Germinal center (tissue), 1 donor: ENCODE results near the gene ERMARD.
A peak's percentile ranks its signal among the peaks of the same experiment; 100 is the strongest.

Source experiments
- DNase-seq: peaks from one replicate; pipeline ENCODE4 v3.0.0; 2012; ENCODE audit warnings: mixed read lengths, low spot score

The ERMARD gene

DNA sequence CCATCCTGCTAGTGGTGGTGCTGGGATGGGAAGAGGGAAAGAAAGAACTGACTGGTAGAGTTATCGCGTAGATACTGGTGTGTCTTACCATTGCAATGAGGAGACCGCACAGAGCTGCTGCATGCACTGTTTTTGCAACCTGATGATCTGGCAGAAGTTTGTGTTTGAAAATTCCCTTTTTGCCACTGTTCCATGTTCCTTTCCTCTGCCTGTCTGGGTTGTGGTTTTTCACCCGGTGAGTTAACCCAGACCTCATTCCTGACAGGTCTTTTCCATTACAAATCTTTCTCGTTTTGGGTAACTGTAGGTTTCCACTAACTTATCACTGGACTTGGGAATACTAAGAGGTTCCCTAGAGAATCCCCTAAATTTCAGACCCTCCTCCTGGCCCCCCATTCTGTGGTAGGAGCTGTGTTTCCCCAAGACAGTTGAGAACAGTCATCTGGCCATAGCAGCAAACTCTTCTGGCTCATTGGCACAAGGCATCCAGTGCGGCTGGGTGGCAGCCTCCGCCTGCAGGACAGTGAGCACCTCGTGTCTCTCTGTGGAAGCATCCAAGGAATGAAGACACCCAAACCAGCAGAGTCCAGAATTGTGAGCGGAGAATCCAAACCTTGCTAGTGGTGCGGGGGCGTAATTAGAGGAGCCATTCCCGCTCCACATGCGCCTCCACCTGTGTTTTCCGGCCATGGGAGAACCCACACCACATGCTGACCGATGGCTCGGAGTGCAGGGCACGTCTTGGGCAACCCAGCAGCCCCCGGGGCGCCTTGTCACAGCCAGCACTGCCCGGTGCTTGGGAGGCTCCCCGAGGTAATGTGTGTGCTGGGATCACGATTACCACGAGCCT is 32.8 kb downstream of the ERMARD start:
- no peak for DNase-seq

DNA sequence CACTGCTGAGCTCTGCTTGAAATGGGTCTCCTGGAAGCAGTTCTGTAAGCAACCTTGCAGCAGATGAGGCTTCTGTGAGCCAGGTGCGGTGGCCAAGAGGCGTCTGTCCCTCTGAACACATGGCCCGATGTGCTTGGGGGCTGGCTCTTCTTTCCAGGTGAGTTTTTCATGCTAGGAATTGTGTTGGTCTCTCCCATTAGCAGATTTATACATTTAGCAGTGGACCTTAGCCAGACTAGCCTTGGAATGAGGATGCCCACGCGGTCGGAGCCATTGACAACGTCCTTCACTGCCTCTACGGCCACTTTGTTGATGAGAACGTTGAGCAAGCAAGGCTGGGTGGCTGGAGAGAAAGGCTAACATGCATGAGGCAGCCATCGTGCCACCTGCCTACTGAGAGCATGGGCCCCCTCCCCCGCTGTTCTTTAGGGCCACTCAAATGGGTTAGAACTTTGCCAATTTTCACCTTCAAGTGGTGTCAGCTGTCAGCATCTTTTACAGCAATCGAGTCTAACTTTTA is 33.5 kb downstream of the ERMARD start:
- DNase-seq: no peak

DNA sequence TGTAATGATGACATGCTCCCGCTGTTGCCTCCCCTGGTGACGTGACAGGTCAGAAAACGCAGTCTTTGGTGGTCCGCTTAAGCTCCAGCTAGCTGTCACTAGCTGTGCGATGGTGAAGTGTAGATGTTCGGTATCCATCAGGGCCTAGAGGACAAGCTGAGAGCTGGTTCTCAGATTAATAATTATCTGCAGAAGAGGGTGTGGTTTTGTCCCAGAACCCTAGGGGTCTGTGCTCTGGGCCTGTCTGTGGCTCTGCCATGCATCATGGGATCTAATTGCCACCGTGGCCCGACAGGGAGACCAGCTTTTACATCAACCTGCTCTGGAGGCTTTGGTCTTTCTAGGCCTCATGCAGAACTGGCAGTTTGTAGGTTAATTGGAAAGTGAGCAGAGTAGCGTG is 34.1 kb downstream of the ERMARD start:
- no peak for DNase-seq

DNA sequence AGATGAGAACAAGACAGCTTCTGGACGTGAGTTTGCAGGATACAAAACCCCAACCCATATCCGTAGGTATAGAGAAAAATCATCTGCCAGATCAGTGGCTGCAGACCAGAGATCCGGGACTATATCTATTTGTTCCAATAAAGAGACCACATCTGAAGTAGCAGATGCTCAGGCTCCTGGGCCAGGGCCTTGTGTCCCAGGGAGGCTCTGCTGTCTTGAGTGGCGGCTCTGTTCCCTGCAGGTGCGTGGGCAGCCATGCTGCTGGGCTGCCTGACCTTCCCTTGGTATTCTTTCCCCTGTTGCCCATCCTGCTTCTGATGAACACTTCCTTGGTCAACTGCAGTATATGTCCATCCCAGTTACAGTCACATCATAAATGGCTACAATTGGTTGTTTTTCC is 34.9 kb downstream of the ERMARD start:
- DNase-seq: no peak

DNA sequence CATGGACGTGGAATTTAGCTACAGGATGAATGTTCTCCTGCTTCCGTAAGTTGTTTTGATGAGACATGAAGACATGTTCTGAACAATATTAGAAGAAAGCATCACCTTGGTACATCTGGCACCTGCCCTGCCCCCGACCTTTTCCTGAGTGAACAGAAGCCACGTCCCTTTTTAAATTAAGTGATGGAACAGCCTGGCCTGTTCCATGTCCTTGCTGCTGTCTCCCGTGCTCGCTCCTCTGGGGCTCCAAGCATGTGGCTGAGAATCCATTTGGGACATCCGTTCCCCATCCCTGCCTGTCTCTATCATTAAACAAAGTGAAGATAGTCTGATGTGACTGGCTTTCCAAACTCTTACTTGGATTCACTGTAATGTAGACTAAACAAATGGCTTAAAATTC is 36.4 kb downstream of the ERMARD start:
- no peak for DNase-seq

DNA sequence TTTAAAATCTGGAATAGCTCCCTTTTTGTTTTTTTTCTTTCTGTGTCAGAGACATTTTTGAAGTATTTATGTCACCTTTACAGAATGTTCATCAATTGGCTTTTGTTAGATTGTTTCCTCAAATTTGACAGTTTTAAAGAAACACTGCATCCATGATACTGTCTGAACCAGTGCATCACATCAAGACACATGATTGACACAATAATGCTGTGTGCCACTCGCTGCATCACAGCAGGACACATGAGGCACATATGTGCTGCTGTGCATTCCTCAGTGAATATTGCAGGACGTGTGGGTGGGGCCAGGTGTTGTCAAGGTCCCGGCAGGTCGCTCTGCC is 37.4 kb downstream of the ERMARD start:
- no peak for DNase-seq

DNA sequence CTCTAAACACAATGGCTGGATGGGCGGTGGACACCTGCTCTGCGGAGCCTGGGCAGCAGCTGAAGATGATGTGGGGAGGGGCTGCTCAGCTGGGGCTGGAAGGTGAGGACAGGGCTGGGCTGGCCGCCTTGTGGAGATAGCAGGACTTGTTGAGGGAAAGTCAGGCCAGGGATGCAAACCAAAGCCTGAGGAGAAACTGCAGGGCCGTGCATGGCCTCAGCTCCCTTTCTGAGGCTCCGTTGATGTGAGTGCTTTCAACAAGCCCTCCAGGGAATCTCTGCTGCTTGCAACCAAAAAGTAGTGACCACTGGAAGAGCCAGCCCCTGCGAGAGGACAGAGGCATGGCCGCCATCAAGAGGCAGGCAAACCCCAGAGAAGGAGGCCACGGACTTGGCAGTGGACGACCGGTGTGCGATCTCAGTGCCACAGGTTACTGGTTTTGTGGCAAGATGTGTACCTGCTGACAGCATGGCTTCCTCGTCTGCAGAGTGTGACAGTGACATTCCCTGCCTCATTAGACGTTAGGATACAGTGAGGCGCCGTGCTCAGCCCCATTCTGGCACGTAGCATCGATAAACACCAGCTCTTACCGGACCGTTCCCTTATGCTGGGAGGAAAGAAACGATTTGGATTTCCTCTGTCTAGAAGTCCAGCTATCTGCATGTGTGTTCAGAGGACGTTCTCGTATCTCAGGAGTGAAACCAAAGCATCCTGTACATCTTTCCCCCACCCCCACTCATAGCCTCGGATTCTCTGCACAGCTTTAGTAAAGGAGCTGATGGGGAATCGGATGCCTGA is 37.9 kb downstream of the ERMARD start:
- no peak for DNase-seq

DNA sequence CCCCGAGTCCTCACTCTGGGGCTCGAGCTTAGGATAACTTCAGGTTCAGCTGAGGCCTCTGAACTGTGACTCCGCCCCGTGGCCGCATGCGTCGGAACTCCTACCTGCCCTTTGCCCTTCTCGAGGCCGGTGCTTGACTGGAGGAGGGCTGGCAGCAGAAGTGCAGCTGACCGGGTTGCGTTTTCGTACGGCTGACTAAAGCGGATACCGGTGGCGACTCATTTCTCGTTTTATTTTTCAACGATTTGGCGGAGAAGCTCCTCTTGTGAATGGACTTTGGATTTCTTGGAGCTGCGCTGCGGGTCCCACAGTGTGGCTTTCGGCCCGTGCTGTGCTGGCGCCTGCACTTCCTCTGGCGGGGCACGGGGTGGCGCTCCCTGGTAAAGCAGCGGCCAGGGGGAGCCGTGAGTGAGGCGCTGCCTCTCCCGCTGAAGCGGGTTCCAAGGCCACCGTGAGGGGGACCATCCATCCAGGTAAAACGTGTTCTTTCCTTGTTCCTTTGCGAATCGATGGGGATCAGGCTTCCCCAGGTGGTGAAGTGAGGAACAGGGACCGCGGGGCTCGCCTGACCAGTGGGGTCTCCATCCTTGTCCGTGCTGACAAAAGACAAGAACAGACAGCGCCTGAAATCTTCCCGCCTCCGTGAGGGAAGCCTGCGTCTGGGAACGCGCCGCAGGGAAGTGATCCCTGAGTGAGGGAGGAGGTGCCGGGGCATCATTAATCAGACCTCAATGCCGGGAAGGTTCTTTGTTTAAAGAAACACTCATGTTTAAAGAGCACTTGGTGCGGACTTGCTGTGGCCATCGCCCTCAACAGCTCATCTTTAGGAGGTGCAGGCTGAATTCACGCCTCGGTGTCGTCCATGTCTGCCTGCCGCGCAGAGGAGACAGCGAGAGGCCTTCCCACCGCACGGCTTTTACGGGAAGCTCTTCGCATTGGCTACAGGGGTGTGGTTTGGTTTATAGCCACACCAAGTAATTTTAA is 38.8 kb downstream of the ERMARD start:
- peak; percentile 83 for DNase-seq

DNA sequence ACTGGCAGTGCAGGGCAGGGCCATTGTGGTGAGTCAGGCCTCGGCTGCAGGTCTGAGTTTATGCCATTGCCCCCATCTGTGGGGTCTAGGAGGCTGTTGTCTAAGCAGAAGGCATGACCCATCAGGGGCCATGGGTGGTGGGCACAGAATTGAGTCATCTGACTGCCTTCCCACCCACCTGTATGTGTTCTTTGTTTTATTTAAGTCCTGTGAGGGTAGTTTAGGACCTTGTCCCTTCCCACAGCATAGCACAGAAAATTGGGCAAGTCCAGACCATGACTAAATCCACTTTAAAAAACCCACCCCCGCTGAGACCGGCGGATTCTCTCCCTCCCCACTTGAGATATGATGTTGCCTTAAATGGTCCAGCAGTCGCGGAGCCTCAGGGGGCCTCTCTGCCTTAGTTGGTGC is 40.3 kb downstream of the ERMARD start:
- DNase-seq: no peak

DNA sequence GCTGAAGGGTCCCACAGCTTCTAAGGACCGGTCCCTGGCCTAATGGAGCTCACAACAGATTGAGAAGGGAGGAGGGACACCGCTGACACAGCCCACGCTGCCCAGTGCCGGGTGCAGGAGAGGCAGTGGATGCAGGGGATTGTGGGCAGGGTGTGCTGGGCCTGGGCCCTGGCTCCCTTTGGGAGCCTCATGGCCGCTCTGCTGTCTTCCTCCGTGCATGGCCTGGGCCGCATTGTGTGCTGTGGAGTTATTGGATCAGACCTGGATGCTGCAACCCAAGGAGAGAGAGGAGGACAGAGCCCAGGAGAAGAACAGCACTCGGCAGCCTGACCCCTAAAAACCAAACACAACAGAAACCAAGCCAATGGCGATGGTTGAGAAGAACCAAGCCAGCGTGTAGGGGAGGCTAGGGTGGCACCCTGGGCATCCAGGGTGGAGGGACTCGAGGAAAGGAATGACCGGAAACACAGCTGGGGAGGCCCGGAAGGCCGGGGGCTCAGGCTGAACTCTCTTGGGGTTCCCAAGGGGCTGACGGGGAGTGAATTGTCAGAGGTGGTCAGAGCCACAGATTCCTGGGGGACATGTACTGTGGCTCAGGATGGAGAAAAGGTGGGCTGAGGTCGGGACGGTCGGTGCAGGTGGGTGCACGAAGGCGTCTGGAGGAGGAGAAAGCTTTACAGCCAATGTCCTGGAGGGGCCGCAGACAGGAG is 41.0 kb downstream of the ERMARD start:
- no peak for DNase-seq

DNA sequence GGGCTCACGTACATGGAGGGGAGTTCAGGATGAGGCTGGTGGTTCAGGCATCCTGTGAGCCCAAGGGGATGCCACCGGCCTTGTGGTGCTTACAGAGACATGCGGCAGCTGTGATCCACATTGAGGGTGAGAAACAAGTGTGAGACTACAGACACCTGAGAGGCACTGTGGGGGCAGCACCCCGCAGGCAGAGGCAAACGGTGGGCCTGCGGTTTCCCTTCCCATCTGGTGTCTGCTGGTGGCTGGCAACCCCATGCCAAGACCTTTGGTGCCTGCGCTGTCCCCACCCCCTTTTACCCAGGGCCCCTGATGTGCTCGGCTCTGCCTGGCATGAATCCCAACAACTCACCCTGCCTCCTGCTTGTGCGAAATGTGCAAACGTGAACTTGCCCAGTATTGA is 42.0 kb downstream of the ERMARD start:
- DNase-seq: no peak

DNA sequence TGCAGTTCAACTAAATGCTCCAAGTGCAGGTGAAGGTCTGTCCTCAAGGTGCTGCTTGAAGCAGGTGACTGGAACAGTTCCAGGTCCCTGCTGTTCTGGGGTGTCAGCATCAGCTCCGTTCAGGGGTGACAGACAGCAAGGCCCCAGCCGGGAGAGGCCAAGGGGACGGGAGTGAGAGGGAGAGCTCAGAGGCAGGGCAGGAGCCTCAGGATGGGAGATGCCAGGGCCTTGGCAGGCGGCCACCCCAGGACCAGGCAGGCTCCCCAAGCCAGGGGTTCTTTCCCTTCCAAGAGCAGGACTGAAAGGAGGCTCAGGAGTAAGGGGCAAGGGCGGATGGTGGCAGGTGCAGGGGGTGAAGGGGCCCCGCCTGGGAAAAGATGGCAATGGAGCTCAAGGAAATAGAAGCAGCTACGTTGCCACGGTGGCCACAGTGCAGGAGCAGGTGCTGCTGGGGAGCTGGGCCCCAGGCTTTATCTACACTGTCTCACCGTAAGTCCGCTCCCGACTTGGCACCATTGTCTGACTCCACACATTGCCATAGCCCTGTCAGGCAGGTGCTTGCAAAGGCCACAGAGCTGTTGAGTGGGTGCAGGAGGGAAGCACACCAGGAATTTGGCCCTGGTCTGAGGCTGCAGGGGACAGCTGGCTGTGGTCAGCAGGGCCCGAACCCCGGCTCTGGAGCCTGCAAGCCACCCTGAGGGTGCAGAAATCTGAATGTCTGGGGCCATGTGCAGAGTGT is 43.1 kb downstream of the ERMARD start:
- no peak for DNase-seq

DNA sequence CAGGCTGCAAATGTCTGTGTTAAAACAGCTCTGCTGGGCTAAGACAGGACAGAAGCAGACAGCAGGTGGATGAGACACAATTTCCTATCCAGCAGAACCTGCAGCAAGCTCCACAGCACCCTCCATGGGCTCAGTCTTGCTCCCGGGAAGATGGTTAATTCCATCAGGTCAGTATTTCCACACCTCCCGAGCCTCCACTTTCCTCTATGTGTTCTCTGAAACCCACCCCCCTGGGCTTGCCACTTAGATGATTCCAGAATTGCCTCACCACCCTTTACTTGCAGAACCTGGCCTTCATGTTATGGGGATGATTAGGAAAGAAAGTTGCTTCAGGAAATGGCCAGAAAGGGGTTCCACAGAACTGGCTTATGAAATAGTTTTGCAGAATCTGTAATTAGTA is 43.8 kb downstream of the ERMARD start:
- no peak for DNase-seq

DNA sequence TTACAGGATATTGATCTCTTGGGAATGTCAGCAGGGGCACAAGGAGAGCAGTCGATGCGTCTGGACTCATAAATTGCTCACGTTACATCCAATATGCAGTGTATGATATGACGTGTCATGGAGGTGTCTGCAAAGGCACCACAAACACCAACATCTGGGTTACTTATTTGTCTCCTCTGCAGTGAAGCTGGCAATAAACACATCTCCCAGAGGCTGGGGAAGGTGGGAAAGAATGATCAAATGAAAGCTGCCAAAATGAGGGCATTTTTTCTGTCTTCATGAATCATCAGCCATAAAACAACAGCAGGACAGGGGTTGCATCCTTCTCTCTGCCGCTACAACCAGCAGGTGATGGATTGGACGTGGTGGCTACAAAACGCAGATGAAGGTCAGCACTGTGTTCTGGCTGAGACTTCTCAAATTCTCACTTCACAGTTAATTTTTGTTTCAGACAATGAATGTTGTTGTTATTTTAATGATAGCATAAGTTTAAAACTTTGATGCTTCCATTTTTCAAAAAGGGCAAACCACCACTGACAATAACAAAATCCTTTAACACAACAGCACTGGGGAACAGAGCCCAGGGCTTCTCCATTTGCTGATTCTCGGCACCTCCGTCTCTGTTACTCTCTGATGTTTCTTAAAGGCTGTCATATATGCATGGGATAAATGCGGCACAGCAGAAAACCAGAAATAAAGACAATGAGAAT is 47.5 kb downstream of the ERMARD start:
- DNase-seq: no peak

DNA sequence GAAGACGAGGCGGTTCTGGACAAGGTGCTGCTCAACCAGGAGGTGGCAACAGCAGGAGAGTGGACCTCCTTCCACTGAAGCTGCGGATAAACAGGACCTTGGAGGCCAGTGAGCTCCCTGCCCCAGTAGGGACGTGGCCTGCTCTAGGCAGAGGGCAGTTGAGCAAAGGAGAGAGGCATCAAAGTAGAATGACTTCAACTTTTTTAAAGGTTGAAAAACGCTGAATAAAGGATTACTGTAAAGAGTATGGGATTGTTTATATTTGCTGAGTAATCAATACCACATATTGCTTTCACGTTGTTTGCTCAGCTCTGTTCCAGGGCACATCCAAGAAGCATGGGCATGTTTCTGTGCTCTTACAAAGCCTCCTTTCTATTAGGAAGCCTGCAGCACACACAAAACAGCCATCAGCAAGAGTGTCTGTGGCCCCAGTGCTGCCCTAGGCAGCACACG is 48.1 kb downstream of the ERMARD start:
- DNase-seq: no peak

DNA sequence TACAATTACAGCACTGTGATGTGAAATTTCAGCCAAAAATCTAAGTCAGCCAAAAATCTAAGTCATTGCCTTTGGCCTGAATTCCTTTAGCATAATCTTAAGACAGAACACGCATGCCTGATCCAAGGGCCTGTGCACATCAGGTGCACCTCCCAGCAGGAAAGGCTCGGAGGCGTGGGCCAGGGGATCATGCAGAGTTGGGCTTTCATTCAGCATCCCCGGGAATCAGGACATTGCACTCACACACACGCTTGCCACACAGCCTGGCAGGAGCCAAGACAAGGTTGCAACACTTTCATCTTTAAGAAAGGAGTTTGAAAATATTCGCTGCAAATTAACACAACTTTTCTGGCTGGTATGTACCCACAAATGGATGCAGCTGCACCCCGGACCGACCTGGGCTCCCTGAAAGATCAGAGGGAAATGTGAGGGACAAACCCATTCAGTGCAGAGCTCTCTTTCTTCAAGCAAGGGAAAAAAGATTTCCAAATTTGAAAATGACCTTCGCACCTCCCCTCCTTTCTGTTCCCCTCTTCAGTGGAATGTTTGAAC is 48.8 kb downstream of the ERMARD start:
- no peak for DNase-seq

DNA sequence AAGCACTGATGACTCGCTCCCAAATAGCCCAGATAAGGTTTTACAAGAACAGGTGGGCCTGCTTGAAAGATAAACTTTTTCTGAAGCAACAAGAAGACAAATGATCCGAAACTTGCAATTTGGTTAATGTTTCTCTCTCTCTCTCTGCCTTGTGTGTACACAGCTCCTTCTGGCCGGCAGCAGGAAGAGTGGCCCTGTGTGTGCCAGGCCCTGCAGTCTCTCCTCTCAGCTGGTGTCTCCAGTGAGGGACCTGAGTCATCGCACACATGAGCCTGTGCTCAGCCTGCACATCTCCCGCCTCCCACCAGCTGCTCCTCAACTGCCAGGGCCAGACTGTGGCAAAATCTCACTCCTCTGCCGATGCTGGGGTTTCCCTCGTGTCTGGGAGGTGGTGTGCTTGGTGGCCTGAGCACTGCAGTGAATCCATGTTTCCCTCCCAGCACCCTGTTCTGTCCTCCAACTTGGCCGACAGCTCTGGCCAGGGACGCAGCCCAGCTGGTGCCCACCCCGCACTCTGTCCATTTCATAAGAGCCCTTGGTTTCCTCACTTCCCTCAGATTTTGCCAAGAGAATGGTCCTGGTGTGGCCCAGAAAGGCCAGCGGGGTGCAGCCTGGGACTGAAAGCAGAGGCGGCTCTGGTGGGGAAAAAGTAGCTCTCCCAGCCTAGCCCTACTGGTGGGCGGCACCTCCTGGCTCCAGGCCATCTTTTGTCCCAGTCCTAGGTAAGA is 49.4 kb downstream of the ERMARD start:
- no peak for DNase-seq

DNA sequence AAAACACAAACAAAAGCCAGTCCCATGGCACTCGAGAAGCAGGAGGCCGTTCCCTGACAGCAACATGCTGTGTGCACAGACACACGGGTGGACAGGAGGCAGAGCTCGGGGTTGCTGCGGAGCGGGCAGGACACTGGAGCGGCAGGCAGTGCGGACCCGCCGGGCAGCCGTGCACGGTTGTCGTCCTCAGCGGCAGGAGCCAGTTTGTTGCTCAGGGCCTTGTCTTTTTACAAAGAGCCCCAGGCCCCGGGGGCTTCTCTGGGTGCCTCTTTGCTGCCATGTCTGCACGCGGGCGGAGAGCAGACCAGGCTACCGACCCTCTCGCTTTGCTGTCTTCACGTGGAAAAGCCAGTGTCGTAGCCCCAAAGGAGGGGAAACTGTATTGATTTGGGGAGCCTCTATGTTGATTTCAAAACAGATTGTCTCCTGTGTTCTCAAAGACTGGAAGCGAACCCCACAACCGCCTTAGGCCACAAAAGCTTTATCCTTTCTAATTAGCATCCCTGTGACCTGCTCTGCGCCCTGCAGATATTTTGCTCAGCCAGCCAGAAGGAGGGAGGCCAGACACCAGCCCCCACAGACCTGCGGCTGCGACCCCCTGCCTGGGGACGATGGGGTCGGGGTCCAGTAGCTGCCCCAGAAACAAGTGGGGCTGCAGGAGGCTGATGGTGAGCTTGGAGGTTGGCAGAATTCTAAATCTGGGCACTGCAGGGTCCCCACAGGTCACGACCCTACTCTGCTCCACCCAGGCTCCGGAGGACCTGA is 50.2 kb downstream of the ERMARD start:
- DNase-seq: no peak
